H54 (cell line): ENCODE measurements around the gene CDIP1.

Experiments
- DNase-seq: peaks from one replicate; pipeline ENCODE4 v3.0.0; 2011; ENCODE audit warnings: low spot score, mixed read lengths; ENCODE audit not compliant: insufficient read length
- FAIRE-seq: peaks from 3 replicates; lab custom pipeline; 2011; peaks lifted over from hg19 to GRCh38; lab: Jason Lieb, UNC
- POLR2A ChIP-seq: IDR thresholded peaks from 2 replicates; pipeline ENCODE4 v1.6.1; 2011; ENCODE audit warnings: low read depth, mild to moderate bottlenecking, low read length

Gene CDIP1

GRCh38 chr16:4475880-4476788, 62.4 kb downstream of the CDIP1 start, which contains the start of gene HMOX2:
TSS of gene HMOX2 (plus strand) at chr16:4476398. CDS start at chr16:4505525, 29,127 bp downstream.
- peak; percentile 57 for FAIRE-seq
- peak; percentile 97 for TF ChIP-seq POLR2A
- peak; percentile 94 for DNase-seq

GRCh38 chr16:4474192-4474961, 64.2 kb downstream of the CDIP1 start, which contains the start of gene NMRAL1:
TSS of gene NMRAL1 (minus strand) at chr16:4474625. CDS start at chr16:4474132, 493 bp downstream.
- DNase-seq (no peak), FAIRE-seq (no peak)
- peak; percentile 51 for TF ChIP-seq POLR2A

- no peak for DNase-seq
- TF ChIP-seq POLR2A: no peak
Measured at GRCh38 chr16:4472880-4473279, 65.7 kb downstream of the CDIP1 start.

GRCh38 chr16:4471869-4472268, 66.7 kb downstream of the CDIP1 start:
- TF ChIP-seq POLR2A: no peak
- DNase-seq (no peak), FAIRE-seq (no peak)

More at GRCh38 chr16:4472880-4473279, 65.7 kb downstream of the CDIP1 start:
- no peak for FAIRE-seq

- DNase-seq: no peak
- no peak for FAIRE-seq
- no peak for TF ChIP-seq POLR2A
Measured at GRCh38 chr16:4468972-4469371, 69.6 kb downstream of the CDIP1 start.

GRCh38 chr16:4467916-4468315, 70.7 kb downstream of the CDIP1 start:
- DNase-seq (no peak), FAIRE-seq (no peak)
- no peak for TF ChIP-seq POLR2A

GRCh38 chr16:4465977-4466779, 72.4 kb downstream of the CDIP1 start:
- TF ChIP-seq POLR2A: no peak
- FAIRE-seq (no peak), DNase-seq (no peak)

GRCh38 chr16:4463522-4464163, 74.9 kb downstream of the CDIP1 start:
- no peak for TF ChIP-seq POLR2A
- FAIRE-seq: no peak
- DNase-seq: peak; percentile 35

- FAIRE-seq: no peak
- no peak for TF ChIP-seq POLR2A
- no peak for DNase-seq
Measured at GRCh38 chr16:4461250-4462085, 77.1 kb downstream of the CDIP1 start.

- FAIRE-seq (no peak), DNase-seq (no peak)
- no peak for TF ChIP-seq POLR2A
Measured at GRCh38 chr16:4460936-4461249, 77.7 kb downstream of the CDIP1 start.
